CD4-positive, alpha-beta memory T cell (primary cell): ENCODE measurements around the gene RNF114. TPM values are rescaled to one million over a fixed set of nuclear protein-coding genes. Genes with fewer than 3 reads are reported as not detected.

Experiments used
- polyA plus RNA-seq, 2 donors: library from polyadenylated mRNA; unstranded; fragments of 300-500 nt; fragmentation: Illumina TruSeq; gene quantifications; one replicate each; pipeline ENCODE4 v1.2.3, GENCODE V29; 2021
- total RNA-seq, 2 experiments: library from RNA; stranded (reverse); gene quantifications; one replicate each; pipeline ENCODE4 v1.2.3, GENCODE V29; 2021

The RNF114 gene
- total and polyA plus RNA-seq, 4 experiments from 2014 or later = 96.3 to 177 (median 104) TPM

Other genes with a start within 250 kb of the RNF114 start
- 1 to 10 TPM; 5.5 to 6.2 TPM for gene B4GALT5, start 222.5 kb upstream of the RNF114 start, total RNA-seq
- gene B4GALT5, start 222.5 kb upstream of the RNF114 start, polyA plus RNA-seq = 1 to 10 TPM in 1 of 2 donors, under 1 TPM in 1; 0.43 to 2.4 TPM
- gene SLC9A8, start 123.6 kb upstream of the RNF114 start, total RNA-seq = 10 to 100 TPM; 24.4 to 25.6 TPM
- gene SLC9A8, start 123.6 kb upstream of the RNF114 start, polyA plus RNA-seq = 1 to 10 TPM; 3.4 to 9.5 TPM
- gene SPATA2, start 20.9 kb upstream of the RNF114 start, total RNA-seq = 1 to 10 TPM; 8.7 to 9.3 TPM
- 1 to 10 TPM; 2.6 to 6.9 TPM for gene SPATA2, start 20.9 kb upstream of the RNF114 start, polyA plus RNA-seq
- gene SNAI1, start 46.6 kb downstream of the RNF114 start, total RNA-seq = under 1 TPM; 0.19 to 0.44 TPM
- gene SNAI1, start 46.6 kb downstream of the RNF114 start, polyA plus RNA-seq = under 1 TPM; 0.17 to 0.60 TPM
- gene UBE2V1, start 176.8 kb downstream of the RNF114 start, total RNA-seq = 100 to 1,000 TPM; 131 to 133 TPM
- 100 to 1,000 TPM; 151 to 176 TPM for gene UBE2V1, start 176.8 kb downstream of the RNF114 start, polyA plus RNA-seq
- 10 to 100 TPM; 16.8 TPM for gene PEDS1, start 217.3 kb downstream of the RNF114 start, total RNA-seq
- gene PEDS1, start 217.3 kb downstream of the RNF114 start, polyA plus RNA-seq = 10 to 100 TPM; 14.7 to 25.1 TPM